T-helper 22 cell (primary cell): ENCODE data around the gene KCTD6.

ENCODE experiments used
- DNase-seq: peaks from one replicate; pipeline ENCODE4 v3.0.0-alpha.2; 2020; ENCODE audit warnings: low read depth

Gene KCTD6

GRCh38 chr3:58485801-58486435 lies 6.0 kb upstream of the KCTD6 start:
- no peak for DNase-seq

GRCh38 chr3:58487140-58487886 lies 4.6 kb upstream of the KCTD6 start:
- DNase-seq, result no peak

DNA sequence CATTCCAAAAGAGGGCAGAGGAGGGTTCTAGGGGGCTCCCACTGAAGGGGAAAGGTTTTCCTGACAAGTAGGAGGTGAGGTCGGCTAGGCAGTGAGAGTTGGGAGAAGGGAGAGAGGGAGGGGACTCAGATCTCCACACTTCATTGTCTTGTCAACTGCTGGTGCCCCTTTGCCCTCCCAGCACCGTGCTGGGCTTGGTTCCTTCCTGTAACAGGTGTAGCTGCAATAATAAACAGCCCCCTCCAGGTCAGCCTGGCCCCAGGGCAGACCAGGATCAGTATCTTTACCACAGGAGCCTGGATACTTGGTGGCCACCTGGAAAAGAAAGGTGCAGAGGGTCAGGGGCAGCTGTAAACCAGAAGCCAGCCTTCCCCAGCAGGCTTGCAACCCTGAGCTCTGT lies 2.9 kb upstream of the KCTD6 start:
- DNase-seq, result no peak

DNA sequence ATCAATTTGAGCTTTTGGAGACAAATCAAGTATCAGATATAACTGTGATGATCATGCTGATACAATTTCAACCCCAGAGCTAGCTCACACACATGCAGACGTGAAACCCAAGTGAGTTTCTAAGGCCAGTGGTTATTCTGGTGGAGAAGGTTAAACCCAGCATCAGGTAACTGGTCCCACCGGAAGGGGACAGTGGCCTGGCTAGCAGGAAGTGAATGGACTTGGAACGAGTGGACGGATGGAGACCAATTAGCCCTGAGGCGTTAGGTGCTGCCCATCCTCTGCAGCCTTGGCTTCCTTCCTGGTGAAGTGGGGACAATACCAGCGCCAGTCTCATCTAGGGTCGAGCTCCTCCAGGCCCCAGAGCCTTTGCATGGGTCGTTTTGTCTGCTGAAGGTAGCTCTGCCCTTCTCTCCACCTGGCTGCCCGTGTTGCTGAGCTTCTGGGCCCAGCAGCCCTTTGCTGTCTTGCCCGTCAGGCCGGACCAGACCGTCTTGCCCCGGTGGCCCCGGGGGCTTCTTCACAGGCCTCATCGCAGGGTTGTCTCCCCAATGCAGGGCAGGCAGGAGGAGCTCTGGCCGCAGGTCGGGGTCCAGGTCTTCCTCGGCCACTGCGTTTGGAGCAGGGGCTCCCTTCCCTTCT lies 915 bp upstream of the KCTD6 start:
- DNase-seq, result no peak

GRCh38 chr3:58492494-58492905 lies 604 bp downstream of the KCTD6 start:
- no peak for DNase-seq

DNA sequence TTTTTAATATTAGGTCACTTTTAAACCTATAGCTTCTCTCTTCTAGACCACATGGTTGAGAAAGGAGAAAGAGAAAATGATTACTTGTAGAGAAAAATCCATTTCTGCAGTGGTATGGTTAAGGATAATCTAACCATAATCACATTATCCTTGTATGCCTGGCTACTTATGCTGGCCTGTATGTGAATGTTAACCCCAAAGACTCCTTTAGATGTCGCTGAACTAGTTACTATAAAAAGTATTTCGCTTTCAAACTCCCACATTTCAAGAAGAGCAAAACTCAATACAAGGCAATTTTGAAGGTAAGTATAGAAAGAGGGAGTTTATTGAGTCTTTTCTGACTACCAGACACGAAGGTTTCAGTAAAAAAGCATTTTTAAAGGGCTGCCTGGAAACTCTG lies 2.2 kb downstream of the KCTD6 start:
- DNase-seq, result no peak

- DNase-seq, result no peak
Measured at GRCh38 chr3:58495101-58495500, 3.2 kb downstream of the KCTD6 start.

DNA sequence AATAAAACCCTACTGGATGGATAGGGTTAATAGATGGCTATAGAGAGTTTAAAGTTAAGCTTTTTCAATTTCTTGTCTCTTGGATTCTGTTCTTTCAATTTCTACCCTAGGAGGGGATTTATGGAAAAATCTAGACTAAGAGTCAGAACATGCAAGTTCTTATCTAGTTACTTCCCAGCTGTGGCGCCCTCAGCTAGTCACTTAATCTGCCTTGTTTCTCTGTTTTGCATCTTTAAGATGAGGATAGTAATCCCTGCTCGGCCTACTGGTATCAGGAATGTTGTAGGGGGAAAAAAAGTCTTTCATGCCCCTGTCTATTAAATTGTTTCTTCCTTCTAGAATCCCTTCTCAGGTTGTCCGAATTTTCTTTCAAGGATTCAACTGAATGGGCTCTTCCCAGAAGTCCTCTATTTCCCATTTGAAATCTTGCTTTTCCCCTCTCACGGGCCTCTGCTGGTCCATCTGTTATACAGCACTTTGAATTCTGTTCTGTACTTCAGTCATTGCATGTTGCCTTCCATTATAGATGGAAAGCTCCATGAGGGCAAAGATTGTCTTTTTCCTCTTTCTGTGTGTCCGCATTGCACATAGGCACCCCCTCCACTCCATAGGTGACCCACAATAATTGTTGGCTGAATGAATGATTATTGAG lies 4.4 kb downstream of the KCTD6 start:
- no peak for DNase-seq

DNA sequence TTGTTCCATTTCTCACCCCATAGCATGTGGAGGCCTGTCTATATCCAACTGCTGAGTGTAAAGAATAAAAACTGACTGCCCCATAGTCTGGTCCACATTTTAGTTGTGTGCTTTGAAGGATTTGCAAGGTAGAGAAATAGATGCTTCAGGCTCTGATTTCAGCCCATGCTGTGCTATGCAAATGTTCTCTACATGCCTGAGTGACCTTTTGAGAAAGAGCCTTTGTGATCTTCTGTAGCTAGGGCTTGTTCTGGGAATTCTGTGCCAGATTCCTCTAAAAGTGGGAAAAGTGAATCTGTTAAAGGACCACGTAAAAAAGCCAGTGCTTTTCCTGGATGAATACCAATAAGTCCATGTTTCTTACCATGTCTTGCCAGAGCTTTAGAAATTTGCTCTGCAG lies 5.2 kb downstream of the KCTD6 start:
- no peak for DNase-seq

DNA sequence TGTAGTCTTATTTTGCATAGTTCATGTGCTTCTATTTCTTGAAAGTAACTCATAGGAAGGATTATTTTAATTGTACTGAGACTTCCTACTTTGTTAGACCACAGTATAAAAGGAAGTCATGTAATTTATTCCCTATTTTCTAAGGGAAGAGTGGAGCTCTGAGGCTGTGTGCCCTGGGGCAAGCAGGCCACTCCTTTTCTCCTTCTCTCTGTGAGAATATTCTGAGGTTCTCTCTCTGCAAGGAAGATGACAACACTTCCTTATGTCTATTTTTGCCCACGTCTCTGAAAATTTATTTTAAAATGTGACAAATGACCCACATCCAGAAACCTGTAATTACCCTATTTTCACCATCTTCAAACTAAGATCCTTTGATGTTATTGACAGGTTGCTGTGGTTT lies 11.0 kb downstream of the KCTD6 start:
- DNase-seq, result no peak

GRCh38 chr3:58507356-58508078 lies 15.6 kb downstream of the KCTD6 start:
- no peak for DNase-seq

- no peak for DNase-seq
Measured at GRCh38 chr3:58508437-58508836, 16.5 kb downstream of the KCTD6 start.

- no peak for DNase-seq
Measured at GRCh38 chr3:58514405-58514804, 22.5 kb downstream of the KCTD6 start.

DNA sequence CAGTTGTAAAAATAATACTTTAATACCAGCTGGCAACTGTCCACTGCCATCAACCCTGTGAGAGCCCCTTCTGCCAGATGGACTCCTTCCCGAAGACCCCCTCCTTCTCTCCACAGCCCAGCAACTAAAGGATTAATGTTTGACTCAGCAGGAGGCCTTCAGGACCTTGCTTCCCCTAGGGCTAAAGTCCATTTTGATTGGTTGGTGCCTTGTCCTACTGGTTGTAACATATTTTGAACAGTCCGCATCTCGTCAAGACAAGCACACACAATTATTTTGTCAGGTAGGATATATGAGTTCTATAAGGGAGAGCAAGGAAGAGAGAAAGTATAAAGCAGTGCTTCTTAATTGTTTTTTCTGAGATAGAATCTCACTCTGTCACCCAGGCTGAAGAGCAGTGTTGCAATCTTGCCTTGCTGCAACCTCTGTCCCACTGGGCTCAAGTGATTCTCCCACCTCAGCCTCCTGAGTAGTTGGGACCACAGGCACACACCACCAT lies 26.4 kb downstream of the KCTD6 start:
- DNase-seq, result no peak

GRCh38 chr3:58519668-58520402 lies 27.9 kb downstream of the KCTD6 start:
- DNase-seq, result no peak

GRCh38 chr3:58520403-58521335 lies 28.8 kb downstream of the KCTD6 start:
- DNase-seq, result no peak

GRCh38 chr3:58521336-58521670 lies 29.4 kb downstream of the KCTD6 start:
- DNase-seq, result no peak

GRCh38 chr3:58521917-58522631 lies 30.2 kb downstream of the KCTD6 start:
- DNase-seq, result no peak

DNA sequence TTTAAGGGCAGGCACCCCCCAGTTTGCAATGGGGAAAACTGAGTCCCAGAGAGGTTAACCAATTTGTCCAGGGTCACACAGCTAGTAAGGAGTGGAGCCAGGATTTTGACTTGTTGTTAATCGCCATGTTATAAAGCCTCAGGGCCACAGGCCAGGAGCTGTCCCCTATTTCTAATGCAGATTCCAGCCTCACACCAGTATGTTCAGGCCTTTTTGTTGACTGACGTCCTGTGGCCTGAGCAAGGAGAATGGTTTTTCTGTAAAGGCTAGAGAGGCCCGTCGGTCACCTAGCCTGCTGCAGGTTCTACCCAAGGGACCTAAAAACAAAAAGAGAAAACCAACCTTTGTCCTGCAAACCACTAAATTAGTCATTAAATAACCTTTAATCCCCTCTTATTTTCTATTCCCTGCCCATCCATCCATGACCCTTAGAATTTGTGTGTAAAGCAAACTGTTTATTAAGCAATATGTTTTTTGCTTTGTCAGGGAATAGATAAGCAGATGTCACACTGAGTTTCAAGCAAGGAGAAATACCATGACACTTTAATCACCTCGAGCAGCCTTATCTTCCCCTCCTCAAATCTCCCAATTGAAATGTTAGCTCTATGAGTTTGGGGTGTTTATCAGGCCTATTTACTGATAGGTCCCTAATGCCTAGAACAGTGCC lies 31.0 kb downstream of the KCTD6 start:
- DNase-seq, result no peak
